ENCODE measurements around the gene ARHGAP26.
A peak's percentile ranks its signal among the peaks of the same experiment; 100 is the strongest.

ARHGAP26 gene

DNA sequence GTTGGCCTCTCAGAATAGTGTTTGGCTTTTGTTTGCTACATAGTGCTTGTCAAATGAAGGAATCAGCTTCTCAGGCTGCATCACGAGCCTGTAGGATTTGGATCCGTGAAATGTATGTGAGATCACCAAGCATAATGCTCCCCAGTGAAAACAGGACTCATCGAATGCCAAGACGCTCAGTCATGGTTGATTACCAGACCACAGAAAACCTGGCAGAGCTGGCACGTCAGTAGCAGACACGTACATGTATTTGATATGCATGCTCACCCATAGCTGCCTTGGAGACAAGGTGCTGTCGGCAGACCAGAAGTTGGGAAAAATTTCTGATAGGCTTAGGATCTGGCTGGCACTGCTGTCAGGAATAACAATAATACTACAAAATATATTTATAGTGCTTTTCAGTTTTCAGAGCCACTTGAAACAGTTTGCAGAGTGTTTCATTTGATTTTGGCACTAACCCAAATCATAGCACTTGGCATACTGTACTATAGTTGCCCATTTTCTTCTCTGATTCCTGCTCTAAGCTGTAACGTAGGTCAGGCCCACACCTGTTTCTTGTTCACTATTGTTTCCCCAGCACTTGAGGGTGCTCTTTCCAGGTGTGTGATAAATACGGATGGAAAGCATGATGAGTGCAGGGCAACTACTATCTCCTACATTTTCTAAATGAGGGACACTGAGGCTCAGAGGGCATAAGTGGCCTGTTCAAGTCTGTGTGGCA, 407.2 kb downstream of the ARHGAP26 start:
- DNase-seq (ENCODE audit: low read depth in 2 of 2, low spot score in 1 of 2) = no peak

DNA sequence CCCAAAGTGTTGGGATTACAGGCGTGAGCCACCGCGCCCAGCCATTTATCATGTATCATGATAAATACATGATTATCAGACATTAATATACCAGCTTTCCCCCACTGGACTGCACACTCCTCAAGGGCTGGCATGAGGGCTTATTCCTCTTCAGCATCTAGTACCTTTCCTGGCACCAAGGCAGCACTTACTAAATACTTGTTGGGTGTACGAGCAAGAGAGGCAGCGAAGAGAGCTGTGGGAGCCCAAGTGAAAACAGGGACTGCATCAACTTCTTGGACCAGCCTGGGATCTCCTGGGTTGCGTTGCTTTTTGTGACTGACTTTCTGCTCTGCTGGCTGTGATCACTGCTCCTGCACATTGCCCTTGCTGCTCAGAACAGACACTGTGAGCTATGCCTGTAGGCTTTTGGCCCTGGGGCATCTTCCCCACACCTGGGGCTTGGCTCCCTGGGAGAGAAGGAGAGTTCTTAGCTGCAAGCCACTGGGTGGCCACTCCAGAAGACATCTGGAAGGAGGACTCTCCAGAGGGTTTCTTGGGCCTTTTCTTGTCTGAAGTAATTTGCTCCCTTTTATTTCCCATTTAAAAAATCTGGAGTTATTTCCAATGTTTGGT, 409.1 kb downstream of the ARHGAP26 start:
- no peak for DNase-seq (ENCODE audit: low read depth in 2 of 2, low spot score in 1 of 2)

DNA sequence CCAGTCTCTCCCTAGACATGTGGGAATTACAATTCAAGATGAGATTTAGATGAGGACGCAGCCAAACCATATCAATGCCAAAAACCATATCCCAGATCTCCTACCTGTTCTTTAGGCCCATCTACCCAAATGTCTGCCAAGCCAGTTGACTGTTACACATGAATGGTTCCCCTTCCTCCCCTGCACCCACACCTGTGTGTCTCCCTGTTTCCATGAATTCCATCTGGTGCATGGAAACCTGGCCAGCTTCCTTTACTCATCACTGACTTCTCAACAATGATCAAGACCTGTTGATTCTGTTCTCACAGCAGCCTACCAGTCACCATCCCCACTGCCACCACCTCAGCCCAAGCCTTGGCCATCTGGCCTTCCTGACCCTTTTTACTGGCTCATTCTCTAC, 410.6 kb downstream of the ARHGAP26 start:
- DNase-seq (ENCODE audit: low read depth in 2 of 2, low spot score in 1 of 2) = no peak

DNA sequence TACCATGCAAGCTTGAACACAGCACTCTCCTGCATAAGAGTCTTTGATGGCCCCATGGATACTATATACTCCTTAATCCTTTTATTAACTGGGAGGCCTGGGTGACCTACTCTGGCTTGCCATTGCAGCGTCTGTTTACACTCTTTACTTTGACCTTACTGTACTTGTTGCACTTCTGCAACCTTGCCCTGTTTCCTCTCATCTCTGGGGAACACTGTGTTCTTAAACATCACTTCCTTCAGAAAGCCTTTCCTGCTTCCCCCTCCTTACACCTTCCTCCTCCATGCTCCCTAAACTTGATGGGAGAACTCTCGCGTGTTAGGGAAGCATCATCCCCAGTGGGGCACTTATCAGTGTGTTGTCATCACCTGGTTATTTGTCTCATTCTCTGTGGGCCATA, 411.0 kb downstream of the ARHGAP26 start:
- no peak for DNase-seq (ENCODE audit: low read depth in 2 of 2, low spot score in 1 of 2)

DNA sequence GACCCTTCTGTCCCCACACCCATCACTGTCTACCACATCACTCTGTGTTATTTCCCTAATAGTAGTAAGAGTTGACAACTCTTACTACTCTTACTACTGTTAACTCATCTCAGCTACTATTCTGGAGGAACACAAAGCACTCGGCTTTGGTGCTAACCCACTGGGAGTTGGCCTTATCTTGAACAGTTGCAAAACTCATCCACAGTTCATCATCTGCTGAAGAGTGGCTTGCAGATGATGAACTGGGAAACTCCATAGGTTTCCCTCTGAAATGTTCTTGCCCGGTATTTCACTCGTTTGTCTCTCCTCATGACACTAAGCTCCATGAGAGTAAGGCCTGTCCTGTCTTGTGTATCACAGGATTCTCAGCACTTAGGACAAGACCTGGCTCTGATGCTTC, 411.9 kb downstream of the ARHGAP26 start:
- DNase-seq (ENCODE audit: low read depth in 2 of 2, low spot score in 1 of 2) = no peak

DNA sequence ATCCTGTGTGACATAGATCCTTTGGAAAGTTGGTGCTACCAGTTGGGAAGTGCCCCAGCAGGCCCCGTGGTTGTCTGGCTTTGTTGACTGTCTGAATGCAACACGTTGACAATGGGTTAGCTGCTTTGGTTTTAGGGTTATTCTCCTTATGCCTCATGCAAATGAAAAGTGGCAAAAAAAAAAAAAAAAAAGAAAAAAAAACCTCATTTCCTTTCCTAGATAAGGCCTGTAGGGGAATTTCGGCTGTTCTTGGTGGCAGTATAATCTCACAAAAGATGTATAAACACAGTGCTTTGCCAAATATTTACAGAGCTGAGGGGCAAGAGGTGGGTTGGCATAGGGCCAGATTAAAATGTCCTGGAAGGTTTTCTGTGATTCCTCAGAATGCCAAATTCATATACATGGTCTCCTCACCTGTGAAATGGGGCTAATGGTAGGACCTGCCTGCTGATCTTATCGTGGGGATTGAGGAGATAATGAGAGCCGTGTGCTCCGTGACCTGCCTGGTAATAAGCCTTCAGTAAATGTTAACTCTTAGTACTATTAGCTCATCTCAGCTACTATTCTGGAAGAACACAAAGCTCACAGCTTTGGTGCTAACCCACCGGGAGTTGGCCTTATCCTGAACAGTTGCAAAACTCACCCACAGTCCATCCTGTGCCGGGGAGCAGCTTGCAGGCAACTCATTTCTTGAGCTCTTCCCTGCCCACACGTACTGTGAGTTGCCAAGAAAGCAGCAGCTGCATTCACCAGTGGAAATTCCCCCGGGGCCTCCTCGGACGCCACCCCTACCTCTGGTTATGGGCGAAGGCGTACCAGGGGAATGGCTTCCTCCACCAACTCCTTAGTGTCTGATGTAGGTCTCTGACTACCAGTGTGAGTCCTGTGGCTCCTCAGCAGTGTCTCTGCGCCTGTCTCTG, 413.0 kb downstream of the ARHGAP26 start:
- DNase-seq (ENCODE audit: low read depth in 2 of 2, low spot score in 1 of 2) = peak in 1 of 2 donors; percentile 8

DNA sequence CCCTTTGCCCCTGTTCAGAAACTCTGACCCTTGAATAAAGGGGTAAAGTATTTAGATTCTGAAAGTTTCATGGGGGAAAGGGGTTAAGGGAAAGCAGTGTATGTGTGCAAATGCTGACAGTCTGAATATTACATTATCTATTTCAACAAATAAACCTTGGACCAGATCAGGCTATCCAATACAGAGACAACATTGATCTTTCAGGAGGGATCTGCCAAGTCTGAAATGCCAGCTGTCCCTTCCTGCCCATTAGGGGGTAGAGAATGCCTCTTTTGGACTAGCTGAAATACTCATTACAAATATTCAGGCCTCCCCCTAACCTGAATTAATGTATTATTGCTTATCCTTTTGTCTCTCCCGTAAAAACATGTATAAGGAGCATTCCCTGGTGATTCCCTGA, 413.8 kb downstream of the ARHGAP26 start:
- no peak for DNase-seq (ENCODE audit: low read depth in 2 of 2, low spot score in 1 of 2)

DNA sequence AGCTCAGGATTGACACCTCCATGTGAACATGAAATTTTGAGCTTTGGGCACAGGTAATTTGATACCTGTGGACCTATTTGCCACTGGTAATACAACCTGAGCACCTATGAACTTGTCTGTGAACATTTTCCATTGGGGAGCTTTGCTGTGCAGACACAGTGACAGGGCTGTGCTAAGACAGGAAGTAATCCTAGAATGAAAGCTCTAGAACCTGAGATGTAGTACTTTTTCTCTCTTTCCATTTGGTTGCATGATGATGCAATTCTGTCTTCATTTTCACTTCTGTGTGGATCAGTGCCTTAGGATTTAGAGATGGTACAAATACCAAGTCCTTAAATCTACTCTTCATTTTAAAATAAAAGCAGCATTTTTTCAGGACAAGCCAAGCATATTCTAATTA, 416.4 kb downstream of the ARHGAP26 start:
- DNase-seq (ENCODE audit: low read depth in 2 of 2, low spot score in 1 of 2) = no peak

DNA sequence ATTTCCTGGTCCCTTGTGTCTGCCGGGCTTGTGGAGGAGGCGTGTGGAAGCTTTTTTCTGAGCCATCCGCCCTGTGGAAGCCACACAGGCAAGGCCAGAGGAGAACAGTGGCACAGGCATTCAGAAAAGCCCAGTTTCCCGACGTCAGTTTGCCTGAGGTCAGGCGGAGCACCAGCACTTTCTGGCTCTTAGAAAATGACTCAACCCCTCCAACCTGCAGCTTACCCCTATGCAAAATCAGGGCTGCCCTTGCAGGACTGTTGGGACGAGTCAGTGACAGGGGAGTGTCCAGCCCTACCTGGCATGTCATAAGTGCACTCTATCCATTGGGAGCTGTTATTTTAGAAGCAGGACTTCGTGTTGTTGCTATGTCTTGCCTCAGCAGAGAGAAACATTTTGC, 417.3 kb downstream of the ARHGAP26 start:
- no peak for DNase-seq (ENCODE audit: low read depth in 2 of 2, low spot score in 1 of 2)

DNA sequence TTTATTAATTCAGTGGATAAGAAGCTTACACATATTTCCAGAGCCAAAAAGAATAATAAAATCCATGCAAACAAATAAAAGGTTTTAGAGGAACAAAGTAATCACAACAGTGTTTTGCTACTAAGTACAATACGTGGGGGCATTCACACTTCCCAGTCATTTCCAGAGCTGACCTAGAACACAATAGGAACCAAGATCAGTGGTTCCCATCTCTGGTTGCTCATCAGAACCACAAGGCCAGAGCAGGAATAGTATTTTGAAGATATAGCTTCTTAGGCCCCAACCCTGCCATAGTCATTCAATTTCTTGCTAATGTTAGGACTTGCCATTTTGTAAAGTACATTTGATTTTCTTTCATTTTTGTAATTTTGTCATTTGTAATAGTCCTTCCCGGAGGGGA, 417.9 kb downstream of the ARHGAP26 start:
- DNase-seq (ENCODE audit: low read depth in 2 of 2, low spot score in 1 of 2) = no peak

DNA sequence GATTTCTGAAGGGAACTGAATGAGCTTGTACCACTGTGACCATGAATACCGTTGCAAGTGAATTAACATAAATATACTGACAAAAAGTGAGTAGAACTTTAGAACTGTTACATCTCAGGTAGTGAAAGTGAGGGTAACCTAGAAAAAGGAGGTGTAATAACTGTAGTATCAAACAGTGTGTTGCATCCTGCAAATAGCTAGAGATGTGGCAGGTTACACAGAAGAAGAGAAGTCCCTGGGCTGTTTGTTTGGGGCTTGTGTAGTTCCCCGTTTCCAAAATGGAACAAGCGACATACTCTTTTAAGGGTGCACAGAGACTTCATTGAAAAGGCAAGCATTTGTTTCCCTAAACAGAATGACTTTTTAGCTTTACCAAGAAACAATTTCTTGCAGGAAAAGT, 418.5 kb downstream of the ARHGAP26 start:
- no peak for DNase-seq (ENCODE audit: low read depth in 2 of 2, low spot score in 1 of 2)

DNA sequence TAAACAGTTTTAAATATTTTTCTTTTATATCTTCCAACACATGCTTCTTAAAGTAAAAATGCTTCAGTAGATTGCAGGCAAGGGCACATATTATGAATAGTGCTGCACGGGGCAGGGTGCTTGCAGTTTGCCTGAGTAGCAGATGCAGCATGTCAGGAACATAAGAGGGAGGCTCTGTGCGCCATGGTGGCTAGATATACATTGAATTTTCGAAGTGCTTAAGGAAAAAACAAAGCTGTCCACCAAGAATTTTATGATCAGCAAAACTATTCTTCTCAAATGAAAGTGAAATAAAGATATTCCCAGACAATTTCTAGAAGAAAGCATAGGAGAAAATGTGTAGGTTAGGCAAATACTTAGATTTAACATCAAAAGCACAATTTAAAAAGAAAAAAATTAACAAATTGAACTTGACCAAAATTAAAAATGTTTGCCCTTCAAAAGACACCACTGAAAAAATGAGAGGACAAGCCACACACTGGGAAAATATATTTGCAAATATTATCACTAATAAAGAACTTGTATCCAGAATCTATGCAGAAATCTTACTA, 420.2 kb downstream of the ARHGAP26 start:
- DNase-seq (ENCODE audit: low read depth in 2 of 2, low spot score in 1 of 2) = no peak

DNA sequence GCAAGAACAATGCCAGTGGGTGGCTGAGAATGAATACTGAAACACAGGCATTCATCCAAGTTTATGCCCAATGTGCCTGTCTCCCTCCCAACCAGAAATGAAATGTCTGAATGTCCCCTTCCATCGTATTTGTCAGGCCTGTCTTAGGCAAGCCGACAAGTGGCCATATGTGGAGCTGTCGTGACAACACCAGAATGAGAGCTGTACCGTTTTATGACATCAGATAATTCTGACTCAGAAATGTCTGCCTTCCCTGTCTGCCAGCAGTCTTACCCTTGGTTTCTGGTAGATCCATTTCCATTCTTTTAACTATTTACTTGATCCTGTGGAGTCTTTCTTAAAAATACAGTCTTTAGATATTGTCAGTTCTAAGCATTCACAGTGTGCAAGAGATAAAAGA, 421.5 kb downstream of the ARHGAP26 start:
- no peak for DNase-seq (ENCODE audit: low read depth in 2 of 2, low spot score in 1 of 2)

DNA sequence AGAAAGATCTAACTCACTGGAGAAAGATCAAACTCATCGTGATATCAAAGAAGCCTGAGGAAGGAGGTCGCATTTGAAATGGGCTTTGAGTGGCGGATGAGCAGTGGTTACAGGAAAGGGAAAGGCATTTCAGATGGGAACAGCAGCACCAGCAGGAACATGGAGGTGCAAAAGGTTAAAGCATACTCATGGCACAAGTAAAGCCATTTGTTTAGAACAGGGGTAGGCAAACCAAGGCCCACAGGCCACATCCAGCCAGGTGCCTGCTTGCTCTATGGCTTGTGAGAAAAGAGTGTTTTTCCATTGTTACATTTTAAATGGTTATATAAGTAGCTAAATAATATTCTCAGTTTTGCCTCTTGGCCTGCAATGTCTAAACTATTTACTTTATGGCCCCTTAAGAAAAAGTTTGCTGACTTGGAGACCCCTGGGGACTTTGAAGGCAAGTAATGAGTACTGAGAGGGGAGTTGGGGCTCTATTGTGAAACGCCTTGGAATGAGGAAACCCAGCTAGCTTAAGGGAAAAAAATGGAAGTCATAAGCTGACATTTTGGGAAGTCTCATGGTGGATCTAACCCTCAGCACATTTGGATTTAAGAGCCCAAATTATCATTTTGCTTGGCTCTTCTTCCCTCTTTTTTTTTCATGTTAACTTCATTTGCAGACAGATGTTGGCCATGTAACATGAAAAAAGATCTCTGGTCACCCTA, 422.2 kb downstream of the ARHGAP26 start:
- no peak for DNase-seq (ENCODE audit: low read depth in 2 of 2, low spot score in 1 of 2)

DNA sequence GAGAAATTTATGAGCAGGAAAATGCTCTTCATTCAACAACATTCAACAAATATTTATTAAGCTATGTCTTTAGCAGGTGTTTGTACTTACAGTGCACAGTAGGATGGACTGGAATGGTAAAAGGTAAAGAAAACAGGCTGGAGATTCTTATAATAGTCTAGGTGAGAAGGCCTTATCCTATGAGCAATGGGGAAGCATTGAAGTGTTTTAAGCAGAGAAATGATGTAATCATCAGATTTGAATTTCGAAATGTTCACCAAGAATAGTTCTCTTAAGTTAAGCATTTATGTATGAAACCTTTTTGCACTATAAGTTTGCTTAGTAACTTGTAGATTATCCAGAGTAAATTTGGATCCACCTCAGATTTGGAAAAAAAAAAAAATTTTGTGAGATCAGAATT, 424.0 kb downstream of the ARHGAP26 start:
- no peak for DNase-seq (ENCODE audit: low read depth in 2 of 2, low spot score in 1 of 2)

DNA sequence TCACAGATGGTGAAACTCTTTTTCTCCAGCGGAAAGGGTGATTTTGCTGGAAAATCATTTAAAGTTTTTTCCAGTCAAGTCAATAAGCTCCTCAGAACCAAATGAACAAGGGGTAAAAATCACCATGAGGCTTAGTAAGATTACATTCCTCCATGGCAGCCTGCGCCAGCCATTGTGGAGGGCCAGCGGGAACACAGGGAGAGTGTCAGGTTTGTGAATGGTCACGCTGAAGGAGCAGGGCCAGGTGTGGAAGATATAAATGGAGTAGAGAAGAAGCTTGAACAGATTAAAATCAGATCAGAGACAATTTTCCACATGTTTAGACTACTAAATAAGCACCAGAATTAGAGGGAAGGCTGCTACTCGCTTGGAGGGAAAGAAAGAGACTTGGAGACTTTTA, 424.5 kb downstream of the ARHGAP26 start:
- DNase-seq (ENCODE audit: low read depth in 2 of 2, low spot score in 1 of 2) = no peak

DNA sequence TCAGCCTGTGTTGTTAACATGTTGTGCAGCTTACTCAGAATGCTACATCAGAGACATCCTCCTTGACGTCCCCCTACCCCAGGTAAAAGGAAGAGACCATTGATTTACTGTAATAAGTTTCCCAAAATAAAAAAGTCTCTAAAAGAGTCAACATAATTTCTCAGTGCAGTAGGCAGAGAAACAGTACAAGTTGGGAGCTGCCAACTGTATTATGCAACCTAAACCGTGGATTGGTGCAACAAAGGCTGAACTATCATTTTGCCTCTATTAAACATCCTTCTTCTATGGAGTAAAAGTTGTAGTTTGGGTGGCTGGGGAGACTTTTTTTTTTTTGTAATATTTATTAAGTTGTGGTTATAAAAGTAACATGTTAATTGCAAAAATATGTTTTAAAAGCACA, 425.3 kb downstream of the ARHGAP26 start:
- DNase-seq (ENCODE audit: low read depth in 2 of 2, low spot score in 1 of 2) = no peak

DNA sequence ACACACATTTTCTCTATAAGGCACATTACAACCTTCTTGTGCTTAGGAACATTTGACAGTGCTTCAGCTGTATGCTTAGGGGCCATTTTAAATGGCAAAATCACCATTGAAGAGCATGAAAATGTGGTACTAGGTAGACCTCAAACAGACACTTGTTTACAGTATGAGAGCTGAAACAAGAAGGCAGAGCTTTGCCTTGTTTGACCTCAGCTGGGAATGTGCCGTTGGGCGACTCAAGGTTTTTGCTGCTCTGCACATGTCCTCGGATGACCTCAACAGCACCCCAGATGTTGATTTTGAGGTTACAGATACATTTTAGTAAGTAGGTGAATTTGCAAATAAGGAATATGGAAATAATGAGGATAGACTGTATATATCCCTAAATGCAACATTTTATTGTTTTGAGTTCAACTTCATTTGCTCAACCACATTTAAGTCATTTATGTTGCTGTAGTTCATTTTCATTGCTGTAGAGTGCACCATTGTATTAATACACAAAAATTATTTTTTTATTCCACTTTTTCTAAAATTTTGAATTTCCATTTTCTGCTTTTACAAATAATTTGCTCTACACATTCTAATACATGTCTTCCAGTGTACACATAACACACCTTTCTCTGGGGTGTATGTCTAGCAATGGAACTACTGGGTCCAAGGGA, 426.6 kb downstream of the ARHGAP26 start:
- no peak for DNase-seq (ENCODE audit: low read depth in 2 of 2, low spot score in 1 of 2)

DNA sequence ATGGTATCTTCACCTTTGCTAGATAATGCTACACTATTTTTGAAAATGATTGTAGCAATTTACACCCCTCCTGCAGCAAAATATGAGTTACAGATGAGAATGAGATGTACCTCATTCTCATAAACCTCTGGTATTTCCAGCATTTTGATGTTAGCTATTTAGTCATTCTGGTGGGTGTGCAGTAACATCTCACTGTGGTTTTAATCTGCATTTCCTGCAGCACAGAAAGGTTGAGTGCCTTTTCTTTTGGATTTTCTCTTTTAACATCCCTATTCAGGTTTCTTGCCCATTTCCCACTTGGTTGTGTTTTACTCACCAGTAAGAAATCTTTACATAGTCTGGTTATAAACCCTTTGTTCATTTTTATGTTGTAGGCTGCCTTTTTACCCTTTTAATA, 427.1 kb downstream of the ARHGAP26 start:
- no peak for DNase-seq (ENCODE audit: low read depth in 2 of 2, low spot score in 1 of 2)

DNA sequence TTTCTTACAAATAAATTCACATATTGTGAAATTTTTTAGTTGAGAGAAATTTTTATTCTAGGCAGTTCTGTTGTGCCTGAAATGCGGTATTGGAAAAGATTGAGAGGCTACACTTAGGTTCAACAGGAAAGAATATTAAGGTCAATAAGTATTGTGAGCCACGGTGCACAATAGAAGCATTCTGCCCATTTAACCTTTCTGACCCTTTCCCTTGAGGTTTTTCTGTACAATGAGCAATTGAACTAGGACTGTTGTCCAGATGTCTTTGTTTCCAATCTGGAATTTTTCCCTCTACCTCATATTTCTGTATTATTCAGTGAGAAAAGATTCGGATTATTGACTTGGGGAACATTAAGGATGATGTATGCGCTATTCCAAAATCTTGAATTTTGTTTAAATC, 428.2 kb downstream of the ARHGAP26 start:
- DNase-seq (ENCODE audit: low read depth in 2 of 2, low spot score in 1 of 2) = no peak

DNA sequence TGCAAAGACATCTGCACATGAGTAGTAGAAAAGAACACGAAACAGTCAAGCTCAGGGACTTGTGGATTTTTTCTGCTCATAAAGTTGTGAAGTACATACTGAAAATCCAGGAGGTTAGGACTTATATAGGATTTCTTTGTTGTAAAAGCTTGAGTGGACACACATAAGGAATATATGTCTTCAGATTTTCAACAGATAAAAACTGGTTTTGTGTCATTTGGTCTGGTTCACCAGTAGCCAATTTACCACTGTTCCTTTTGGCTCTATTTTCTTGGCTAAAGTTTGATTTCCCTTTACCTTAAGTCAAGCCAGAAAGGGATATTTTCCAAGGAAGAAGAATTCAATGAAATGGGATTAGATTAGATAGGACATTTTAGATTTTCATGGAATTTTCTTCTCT, 429.0 kb downstream of the ARHGAP26 start:
- no peak for DNase-seq (ENCODE audit: low read depth in 2 of 2, low spot score in 1 of 2)
